ENCODE results near the gene MAS1L.

Gene MAS1L

GRCh38 chr6:29487660-29488059 is at the start of gene MAS1L:
Gene MAS1L, minus strand, starts transcription at chr6:29487956. Its CDS starts 54 bp downstream, at chr6:29487902.
- no peak for DNase-seq

- DNase-seq = no peak
Measured at GRCh38 chr6:29532320-29532951, 44.7 kb upstream of the MAS1L start.

GRCh38 chr6:29531668-29532067 is 43.9 kb upstream of the MAS1L start:
- no peak for DNase-seq

GRCh38 chr6:29530671-29531310 is 43.0 kb upstream of the MAS1L start:
- no peak for DNase-seq

DNA sequence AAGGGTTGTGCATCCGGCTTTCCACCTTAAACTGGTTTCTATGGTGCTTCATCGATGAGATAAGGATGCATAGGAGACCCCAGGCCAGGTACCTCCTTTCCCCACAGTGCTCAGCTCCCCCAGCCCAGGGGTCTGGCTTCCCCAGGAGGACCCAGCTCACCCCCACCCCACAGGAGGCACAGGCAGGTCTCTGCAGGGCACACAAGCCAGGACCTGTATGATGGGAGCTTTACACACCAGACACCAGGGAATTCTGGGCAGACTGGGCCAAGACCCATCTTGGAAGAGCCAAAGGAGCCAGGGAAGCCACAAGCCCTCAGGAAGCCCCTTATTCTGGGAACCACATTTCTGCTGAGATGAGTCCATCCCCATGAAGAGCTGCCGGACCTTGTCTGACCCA is 42.2 kb upstream of the MAS1L start:
- DNase-seq = no peak

- DNase-seq = no peak
Measured at GRCh38 chr6:29528988-29529560, 41.3 kb upstream of the MAS1L start.

DNA sequence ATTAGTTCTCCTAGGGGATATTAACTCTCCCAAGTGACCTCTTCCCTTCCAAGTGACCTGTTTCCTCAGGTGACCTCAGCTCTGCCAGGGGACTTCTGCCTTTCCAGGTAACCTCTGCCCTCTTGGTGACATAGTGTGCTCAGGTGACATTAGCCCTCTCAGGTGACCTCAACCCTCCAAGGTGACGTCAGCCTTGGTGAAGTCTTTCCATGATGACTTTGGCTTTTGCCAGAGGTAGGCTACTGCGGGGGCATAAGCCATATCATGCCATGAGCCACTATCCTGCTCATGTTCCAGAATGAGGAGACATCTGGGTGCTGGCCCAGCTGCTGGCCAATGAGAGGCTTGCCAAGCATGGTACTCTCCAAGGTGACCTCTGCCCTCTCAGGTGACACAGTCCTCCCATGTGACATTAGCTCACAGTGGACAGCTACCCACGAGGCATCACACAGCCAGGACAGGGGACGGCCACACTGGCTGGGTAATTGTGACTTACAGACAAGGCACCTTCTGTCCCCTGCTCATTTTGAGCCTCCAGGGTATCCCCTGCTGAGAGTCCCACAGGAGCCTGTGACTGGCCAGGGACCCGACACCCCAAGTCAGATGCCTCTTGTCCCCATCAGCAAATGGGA is 40.7 kb upstream of the MAS1L start:
- DNase-seq = no peak

DNA sequence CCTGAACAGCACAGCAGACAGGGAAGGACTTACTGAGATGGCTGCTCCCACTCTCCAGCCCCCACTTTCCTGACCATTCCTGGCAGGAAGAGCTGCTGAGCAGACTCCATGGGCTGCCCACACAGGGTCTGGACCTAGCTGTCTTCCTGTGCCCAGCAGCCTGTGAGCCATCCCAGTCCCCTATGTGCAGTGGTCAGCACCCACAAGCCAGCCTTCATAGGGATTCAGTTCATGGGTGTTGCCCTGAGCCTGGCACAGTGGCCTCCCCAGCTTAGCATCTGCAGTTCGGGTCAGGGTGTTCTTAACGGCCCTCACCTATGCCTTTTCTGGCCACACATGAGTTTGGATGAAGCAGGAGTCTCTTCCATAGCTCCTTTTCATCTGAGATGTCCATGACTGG is 39.8 kb upstream of the MAS1L start:
- DNase-seq = no peak

- no peak for DNase-seq
Measured at GRCh38 chr6:29527126-29527525, 39.4 kb upstream of the MAS1L start.

GRCh38 chr6:29525311-29525639 is 37.5 kb upstream of the MAS1L start:
- no peak for DNase-seq

DNA sequence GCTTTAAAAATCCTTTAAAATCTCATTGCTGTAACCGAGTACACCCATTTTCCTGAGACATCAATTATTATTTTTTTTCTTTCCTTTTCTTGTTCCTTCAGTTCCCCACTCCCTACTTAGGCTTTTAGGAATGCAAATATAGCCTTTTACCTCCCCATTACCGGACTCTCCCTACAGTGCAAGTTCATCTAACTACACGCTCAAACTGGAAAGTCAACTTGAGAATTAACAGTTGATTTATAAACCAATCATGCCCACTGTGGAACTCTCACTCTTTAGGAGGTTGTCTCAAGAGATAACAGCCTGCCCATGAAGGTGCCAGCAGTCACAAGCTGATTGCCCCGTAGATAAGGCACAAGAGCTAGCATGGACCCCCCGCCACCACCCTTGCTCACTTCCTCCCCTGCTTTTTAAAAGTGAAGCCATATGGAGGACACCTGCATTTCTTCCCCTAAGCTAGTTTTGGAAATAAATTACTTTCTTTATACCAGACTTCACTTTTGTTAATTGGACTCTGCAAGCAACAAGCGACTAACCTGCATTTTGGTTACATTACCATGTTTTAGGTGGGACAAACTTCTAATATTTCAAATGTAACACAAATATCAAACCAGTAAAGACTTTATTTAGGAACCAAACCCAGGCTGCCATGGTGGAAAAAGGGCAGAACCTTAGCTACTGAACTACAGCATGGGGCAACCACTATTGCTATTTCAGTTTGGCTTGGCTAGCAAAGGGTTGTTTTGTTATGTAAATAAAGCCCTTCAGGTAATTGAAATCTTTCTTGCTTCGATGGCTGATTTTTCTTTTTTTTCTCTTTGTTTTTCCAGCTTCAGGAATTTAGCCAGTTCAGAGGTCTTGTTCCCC is 36.9 kb upstream of the MAS1L start:
- no peak for DNase-seq

DNA sequence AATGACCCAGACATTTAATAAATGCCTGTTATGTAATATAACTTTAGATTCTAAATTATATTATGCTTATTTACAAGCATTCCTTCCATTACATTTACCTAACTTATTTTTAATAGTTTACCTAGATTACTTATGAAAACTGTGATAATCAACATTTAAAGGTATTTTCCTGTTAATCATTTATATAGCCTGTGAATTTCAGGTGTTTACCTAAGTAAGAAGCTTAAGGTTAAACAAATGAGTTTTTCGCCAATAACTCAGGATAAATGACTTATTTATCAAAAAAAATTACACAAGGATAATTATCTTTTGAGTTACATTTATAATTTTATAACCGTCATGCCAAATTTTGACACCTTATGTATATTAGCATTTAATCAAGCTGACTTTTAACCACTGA is 36.3 kb upstream of the MAS1L start:
- DNase-seq = no peak

GRCh38 chr6:29522227-29522626 is 34.5 kb upstream of the MAS1L start:
- no peak for DNase-seq

DNA sequence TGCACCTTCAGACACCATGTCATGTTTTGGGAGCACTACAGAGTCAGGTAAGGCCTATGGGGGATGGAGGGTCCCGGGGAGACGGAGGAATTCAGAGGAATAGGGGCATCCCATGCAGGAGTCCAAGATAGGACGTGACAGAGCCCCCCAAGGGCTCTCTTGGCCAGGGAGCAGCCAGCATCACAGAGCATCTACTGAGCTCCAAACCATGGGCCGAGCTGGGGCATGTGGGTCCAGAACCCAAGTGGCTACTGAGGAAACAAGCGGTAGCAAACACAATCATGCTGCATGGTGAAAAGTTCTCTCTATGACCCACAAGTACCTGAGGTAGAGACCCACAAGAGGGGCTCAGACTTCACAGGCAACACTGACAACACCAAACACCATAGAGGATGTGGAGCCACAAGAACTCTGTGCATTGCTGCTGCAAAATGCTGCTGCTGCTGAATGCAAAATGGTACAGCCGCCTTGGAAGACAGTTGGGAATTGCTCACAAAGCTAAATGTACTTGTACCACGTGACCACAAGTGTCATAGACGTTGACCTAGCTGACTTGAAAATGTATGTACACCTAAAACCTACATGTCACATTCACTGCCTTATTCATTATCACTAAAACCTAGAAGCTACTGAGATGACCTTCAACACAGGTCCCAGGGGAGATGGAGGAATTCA is 33.4 kb upstream of the MAS1L start:
- DNase-seq = no peak

GRCh38 chr6:29520232-29520631 is 32.5 kb upstream of the MAS1L start:
- DNase-seq = no peak

DNA sequence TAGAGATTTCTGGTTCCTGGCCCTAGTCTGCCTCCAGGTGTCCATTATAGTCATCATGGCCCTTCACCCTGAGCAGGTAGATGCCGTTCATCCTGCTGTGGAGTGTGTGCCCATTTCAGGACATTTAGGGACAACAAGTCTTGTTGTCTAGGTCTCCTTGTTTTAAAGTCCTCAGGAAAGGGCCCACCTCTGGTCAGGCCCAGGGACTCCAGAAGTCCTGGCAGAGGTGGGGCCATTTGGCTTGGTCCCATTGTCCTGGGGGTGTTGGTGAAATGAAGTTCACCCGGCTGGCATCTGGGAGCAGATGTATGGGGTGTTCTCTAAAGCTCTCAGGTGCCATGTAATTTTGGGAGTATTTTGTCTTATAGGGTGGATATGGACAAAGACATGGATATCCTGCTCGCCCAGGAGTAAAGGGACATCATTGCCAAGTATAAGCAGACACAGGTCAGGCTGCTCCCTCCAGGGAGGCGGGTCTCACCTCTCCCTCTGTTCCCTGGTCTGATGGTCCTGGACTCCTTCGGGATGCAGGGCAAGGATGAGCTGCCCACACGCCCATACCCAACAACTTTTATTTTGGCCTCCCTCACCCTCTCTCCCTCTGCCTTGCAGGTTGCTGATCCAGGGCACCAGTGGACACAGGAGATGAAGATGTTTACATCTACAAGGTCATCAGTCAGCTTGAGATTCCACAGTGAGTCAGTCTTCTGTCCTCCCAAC is 31.7 kb upstream of the MAS1L start:
- DNase-seq = no peak

DNA sequence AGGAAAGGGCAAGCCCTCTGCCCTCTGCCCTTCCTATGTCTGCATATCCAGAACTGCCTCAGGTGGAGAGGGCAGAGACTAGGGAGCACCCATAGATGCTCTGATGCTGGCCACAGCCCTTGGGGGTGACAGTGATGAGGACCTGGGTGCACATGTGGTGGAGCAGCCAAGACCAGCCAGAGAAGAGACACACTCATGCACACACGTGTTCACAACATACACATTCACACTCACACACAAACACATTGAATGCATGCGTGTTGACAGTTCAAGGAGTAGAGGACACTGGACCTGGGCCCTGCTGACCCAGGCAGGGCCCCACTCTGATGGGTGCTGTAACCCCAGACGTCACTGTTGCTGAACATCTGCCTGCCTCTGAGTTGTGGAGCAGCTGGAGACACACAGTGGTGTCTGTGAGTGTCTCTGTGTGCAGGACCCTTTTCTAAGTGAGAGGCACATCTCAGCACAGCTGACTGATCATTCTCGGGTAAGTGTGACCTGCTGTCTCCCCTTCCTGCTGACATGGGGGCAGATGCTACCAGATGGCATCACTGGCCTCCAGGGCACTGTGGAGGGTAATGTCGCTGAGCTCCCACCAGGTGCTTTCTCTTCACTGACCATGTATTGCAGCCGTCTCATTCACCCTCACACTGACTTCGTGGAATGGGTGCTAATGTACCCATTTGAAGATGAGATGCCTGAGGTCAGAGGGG is 30.1 kb upstream of the MAS1L start:
- DNase-seq = no peak

GRCh38 chr6:29517245-29517644 is 29.5 kb upstream of the MAS1L start:
- DNase-seq = no peak

DNA sequence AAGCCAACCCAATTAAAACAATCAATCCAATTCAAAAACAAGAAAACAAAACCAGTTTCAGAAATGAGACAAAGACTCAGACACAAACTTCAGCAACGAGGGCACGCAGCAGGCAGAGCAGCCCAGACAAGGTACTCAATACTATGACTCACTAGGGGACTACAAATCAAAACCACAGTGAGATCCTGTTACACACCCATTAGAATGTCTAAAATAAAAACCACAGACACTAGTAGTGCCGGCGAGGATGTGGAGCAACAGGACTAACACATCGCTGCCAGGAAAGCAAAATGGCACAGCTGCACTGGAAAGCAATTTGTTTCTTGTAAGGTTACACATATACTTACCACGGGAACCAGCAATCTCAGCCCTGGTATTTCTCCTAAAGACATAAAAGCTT is 28.4 kb upstream of the MAS1L start:
- DNase-seq = no peak

GRCh38 chr6:29510746-29511300 is 23.1 kb upstream of the MAS1L start:
- DNase-seq = no peak

GRCh38 chr6:29510202-29510601 is 22.4 kb upstream of the MAS1L start:
- no peak for DNase-seq

Measured in NCI-H1436 (cell line).